GM04503 (cell line): Measurements from ENCODE around the gene SLC8B1.

Source experiments
- DNase-seq: peaks from one replicate; pipeline ENCODE4 v3.0.0-alpha.2; 2012; ENCODE audit warnings: low read depth

SLC8B1 gene

DNA sequence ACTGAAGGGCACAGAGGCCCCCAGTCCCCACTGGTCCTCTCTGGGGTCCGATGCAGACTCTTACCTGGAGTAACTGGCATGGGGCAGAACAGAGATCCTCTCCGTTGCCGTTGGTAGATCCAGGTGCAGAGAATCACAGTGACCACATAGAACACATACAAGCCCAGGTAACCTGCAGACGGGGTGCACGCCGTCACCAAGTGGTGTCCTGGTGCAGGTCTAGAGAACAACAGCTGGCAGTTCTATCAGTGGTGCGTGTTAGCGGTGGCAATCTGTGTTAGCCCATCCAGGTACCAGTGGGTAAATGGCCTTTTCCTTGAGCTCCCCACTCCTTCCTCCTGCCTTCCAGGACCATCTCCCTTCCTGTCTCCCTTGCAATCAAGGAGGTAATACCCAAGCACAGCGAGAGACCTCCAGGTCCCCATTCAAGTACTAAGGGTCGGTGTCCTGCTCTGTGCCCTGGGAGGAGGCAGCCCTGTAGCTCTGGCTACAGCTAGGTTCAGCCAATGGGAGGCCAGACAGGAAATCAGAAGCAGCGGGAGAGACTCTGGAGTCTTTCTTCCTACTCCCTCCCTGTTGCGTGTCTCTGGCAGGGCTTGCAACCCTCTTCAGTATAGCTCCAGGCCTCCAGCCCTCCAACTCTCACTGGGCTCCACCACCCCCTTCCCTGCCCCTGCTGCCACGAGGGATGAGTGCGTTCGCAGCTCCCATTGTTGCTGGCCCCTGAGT, 15.8 kb downstream of the SLC8B1 start:
- DNase-seq, result no peak

DNA sequence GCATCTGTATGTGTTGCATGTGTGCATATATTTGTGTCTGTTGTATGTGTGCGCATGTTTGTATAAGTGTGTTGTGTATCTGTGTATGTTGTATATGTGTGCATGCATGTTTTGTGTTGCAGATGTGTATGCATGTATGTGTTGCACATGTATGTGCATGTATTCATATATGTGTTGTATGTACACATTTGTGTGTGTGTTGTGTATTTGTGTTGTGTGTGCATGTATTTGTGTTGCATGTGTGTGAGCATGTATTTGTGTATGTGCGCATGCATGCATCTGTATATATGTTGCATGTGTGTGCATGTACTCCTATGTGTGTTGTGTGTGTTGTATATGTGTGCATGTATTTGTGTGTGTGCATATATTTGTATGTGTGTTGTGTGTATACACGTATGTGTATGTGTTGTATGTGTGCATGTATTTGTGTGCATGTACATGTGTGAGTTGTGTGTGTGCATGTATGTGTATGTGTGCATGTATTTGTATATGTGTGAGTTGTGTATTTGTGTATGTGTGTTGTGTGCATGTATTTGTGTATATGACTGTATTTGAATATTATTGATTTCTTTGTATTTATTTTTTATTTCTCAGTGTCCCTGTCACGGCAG, 16.8 kb downstream of the SLC8B1 start:
- DNase-seq, result no peak

DNA sequence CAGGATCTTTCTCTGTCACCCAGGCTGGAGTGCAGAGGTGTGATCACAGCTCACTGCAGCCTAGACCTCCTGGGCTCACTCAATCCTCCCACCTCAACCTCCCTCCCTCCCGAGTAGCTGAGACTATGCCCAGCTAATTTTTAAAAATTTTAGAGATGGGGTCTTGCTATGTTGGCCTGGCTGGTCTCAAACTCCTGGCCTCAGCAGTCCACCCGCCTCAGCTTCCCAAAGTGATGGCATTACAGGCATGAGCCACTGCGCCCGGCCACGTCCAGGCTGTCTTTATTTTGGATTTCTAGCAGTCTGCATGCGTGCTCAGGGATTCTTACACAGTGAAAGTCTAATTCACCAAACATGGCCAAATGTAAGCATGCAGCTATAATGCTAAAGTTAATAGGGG, 17.8 kb downstream of the SLC8B1 start:
- no peak for DNase-seq

DNA sequence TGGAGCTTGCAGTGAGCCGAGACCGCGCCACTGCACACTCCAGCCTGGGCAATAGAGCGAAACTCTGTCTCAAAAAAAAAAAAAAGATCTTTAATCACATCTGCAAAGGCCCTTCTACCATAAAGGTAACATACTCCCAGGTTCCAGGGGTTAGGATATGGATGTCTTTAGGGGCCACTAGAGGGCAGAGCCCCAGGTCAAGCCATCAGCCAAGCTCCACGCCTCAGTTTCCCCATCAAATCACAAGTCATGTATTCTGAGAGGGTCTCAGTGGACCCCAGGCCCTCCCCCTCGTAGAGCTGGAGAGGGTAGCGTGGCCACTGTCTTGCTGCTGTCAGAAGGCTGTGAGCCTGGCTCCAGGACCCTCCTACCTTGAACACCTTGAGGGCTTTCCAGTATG, 18.8 kb downstream of the SLC8B1 start:
- DNase-seq, result no peak

DNA sequence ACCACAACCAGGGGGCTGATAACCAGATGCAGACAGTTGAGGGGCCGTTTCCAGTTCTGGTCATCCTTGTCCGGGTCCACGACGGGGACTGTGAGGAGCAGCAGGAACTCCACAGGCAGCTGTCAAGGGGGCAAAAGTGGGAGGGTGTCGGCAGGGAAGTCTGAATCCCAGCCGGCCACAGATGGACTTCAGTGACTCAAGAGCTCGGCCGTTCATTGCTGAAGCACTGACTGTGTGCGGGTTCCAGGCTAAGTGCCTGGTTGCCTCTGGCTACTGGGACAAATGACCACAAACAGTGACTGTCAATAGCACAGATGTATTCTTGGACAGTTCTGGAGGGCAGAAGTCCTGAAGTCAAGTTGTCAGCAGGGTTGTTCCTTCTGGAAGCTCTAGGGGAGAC, 19.6 kb downstream of the SLC8B1 start:
- DNase-seq, result no peak

DNA sequence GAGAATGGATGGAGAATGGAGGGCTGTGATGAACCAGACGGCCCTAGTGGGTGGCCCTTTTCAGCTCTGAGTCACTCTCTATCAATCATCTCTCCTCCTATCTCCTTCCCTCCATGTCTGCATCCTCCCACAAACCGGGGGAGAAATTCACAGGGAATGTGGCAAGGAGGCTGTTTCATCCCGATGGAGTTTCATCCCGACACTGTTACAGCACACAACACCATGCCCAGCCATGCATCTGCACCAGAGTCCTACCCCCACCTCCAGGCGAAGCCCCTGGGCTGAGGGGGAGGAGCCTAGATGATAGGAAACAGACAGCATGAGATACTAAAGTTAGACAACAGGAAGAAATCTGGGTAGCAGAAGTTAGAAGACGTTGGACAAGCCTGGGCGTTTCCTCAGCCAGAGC, 20.8 kb downstream of the SLC8B1 start:
- no peak for DNase-seq

DNA sequence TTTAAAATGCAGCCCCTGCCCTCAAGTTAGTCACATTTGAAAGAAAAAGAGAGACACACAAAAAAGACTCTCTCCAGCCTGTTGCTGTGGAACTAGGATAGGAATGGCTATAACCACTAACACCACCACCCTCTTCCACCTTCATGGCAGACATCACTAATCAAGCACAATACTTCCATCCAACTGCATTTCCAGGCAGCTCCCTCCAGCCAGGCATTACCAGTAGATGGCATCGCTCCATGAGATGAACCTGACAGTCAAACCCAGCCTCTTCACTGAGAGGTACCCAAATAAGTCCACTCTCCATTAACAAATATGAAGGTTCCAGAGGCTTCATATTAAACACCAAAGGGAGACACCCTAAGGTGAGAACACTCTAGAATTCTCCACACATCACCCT, 24.4 kb downstream of the SLC8B1 start:
- no peak for DNase-seq

DNA sequence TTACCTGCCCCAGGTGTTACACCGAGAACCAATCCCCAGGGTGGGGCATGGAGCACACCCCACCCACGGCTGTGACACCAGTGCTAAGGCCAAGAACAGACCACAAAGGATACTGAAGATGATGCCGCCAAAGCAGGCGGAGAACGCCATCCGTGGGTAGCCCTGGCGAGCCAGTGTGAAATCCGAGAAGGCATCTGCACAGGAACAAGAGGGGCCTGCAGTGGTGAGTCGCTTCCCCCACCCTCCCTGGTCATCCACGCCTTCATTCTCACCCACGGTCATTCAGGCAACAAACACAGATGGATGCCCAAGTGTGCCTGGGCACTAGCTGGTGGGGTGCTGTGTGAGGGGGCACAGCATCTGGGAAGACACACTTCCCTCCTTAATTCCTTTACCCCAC, 28.5 kb downstream of the SLC8B1 start:
- DNase-seq, result no peak

DNA sequence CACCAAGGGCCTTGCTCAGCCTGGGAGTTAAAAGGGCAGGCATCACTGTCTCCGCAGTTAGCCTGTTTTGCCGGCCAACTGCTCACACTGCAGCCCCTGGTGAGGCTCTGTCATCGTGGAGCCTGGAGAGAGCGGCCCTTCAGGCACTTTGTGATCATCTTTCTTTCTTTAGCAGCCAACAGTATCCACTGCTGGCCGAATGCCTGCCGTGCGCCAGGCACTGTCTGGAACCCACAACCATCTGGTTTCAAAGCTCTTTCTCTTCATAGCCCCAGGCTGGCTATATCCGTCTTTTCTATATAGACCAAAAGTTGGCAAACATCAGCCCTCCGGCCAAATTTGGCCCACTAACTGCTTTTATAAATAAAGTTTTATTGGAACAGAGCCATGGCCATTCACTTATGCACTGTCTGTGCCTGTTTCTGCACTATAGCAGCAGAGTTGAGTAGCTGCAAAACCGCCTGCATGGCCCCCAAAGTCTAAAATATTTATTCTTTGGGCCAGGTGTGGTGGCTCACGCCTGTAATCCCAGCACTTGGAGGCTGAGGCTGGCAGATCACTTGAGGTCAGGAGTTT, 29.5 kb downstream of the SLC8B1 start:
- no peak for DNase-seq

DNA sequence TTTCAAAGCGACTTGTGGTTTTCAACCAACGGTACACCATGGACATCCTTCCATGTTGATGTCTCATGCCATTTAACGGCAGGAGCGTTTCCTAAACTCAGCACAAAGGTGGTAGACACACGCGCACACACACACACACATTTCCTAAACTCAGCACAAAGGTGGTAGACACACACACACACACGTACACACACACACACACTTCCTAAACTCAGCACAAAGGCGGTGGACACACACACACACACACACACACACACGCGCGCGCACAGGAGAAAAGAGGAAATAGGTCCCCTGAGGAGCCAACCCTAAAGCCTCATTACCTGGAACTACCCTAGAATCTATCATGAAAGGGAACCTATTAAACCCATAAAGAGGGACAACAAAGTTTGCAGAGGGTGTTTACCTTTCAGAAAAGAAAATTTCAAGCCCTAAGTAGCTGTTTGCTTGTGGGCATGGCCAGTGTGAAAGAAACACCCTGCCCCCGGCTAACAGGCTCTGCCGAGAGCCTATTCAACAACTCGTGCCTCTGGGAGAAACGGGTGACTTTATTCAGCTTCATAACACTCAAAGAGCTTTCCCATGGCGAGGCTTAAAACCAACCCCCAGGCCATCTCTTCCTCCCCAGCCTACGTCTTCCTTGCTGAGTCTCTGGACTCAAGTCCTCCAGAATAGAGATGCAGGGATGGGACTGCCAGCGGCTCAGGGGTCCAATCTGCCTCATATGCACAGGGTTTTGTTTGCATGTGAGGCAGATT, 31.8 kb downstream of the SLC8B1 start:
- no peak for DNase-seq

DNA sequence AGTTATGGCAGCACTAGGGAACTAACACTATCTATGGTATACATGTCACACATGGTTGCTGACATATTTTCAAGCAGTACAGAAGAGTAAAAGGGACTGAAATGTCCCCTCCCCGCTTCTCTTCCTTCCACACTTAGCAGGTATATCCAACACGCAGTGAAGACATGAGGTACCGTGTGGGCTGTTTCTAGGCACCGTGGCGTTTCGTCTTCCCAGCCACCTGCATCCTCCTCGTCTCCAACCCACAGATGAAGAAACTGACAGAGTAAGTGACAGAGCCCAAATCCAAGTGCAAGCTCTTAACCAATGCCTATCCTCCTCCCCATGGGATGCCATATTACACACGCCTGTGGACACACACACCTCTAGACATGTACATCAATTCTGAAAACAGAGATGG, 32.4 kb downstream of the SLC8B1 start:
- DNase-seq, result no peak

DNA sequence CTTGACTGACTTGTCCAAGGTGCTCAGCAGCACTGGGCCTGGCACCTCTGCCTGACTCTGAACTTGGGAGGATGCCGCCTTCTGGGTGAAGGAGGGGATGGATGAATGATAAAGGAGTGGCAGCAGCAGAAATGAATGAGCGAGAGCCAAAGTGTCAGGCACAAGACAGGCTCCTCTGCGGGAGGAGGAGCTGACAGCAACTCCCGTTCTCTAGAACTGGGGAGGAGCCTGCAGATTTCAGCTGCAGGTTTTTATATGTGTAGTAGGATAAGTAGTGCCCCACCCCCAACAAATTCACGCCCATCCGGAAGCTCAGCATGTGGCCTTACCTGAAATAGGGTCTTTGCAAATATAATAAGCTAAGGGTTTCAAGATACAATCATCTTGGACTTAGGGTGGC, 33.1 kb downstream of the SLC8B1 start:
- no peak for DNase-seq

DNA sequence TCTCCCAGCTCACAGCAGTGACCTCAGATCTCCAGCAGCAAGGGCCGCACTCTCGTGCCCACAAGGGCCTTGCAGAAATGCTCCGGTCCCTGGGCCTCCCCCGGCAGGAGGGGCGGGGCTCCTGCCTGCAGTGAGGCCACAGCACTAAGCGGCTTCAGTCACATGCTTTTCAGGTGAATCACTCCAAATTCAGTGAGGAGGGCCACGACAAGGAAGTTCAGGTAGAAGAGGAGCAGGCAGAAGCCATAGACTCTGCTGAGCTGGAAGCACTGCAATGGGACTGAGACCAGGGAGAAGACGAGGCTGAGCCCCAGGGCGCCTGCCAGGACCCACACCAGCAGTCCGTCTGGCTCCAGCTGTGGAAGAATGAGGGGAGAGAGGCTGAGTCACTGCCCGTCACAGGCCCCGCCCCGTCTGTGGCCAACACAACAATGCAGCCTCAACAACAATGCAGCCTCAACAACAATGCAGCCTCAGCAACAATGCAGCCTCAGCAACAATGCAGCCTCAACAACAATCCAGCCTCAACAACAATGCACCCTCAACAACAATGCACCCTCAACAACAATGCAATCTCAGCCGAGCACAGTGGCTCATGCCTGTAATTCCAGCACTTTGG, 35.2 kb downstream of the SLC8B1 start:
- peak; percentile 46 for DNase-seq

DNA sequence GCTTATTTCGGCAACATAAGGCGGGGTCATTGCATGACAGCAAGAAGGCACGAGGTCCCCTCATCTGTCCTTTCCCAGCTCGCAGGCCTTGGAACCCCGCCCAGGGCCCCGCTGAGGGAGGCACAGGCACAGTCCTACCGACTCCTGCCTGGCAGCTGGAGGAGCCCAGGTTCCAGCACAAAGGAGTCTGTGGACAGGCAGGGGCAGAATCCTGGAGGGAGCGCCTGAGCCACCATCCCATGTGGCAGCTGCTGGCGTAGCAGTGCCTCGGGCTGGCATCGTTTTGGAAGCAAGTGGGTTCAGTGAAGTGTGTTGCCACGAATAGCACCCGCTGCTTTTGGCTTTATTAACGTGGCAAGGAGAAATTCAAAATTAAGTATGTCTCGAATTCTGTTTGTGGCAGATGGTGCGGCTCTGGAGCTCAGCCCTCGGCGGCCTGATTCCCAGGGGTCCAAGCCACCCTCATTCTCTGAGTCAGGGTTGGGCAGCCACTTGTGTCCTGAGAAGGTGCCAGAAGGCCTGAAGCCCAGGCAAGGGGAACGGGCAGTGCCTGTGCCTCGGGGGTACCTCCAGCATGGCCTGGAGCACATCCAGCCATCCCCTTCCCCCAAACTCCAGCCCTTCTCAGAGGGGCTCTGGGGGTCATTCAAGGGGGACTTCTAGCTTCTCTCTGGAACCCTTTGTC, 35.9 kb downstream of the SLC8B1 start:
- no peak for DNase-seq

DNA sequence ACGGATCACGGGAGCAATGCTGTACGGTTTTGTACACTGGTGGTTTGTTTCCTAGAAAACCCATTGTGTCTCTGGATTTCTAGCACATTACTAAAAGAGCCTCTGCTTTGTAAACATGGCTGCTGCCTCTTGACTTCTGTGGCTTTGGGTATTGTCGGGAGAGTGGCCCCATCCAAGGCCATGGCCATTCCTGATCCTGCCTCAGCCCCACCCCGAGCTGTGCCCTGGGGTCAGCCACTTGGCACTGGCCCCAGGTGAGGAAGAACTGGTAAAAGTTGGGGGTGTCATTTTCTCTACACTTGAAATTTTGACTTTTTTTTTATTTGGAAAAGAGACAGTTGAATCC, 36.5 kb downstream of the SLC8B1 start:
- no peak for DNase-seq

DNA sequence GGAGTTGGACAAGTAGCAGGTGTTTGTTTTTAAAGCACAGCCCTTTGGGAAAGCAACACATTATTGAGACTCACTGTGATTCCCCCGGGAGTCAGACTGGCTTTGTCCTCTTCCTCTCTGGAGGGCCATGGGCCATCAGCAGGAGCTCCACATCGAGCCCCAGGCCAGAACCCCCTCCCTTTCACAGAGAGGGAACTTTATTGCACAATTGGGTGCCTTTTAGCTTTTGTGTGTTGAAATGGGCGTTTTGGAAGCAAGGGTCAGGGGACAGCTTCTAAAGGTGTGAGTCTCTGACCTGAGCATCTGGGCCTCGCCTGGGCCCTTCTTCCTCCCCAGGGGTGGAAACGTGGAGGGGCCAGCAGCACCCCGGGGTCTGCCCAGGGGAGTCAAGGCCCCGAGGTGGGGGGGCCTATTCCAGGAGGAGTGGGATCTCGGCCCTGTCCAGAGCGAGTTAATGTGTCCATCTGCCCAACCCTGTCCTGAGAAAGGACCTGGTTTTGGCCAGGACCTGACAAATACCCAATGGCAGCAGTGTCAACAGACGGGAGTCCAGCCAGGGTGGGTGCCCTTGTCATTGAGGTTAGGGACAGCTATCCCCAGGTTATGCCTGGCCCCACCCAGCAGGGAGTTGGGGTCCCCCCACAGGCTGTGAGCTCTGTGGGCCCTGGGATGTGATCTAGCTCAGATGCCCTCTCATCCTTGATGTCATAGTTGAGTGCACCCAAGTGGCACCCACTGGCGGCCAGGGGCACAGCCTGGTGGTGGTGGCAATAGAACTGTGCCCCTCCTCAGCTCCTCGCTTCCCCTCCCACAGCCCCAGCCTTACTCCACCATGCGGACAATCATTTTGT, 37.1 kb downstream of the SLC8B1 start:
- no peak for DNase-seq

DNA sequence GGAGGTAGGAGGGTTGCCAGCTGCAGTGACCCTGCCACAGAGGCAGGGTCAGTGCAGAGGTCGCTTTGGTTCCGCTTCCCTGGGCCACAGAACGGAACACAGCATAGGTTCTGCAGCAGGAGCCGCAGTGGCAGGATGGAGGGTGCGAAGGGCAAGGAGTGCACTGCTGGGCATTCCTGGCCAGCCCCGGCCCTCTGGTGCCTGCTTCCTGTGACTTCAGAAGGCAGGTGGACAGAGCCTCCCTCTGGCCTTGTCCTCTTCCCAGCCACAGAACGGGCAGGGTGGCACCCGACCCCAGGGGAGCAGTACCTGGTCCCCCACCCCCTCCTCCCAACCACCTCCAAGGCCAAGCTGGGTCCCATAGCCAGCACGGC, 37.7 kb downstream of the SLC8B1 start:
- no peak for DNase-seq

DNA sequence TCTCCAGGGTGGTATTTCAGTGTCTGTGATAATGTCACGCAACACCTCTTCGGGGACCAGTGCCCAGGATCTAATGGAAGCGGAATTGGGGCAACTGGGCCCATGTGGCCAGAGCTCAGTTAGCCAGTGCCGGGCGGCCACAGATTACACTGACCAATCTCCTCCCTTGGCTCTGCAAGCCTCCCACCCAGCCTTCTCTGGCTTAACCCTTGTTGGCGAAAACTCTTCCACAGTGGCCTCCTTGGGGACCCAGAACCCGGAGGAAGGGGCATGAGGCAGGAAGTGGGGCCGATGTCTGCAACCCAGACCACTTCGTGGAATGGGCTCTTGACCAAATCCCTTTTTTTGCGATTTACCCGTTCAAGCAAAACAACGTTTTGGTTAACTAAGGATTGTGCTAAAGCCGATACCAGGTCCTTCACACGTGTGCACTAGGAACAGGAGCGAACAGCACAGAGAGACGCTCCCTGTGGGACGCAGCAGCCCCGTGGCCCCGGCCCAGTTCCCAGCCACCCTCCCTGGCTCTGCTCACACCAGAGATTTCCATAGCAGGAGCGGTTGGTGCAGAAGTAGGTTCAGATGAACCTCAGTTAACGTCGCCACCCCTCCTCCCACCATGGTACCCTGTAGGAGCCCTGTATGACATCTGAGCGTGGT, 38.2 kb downstream of the SLC8B1 start:
- DNase-seq, result no peak

DNA sequence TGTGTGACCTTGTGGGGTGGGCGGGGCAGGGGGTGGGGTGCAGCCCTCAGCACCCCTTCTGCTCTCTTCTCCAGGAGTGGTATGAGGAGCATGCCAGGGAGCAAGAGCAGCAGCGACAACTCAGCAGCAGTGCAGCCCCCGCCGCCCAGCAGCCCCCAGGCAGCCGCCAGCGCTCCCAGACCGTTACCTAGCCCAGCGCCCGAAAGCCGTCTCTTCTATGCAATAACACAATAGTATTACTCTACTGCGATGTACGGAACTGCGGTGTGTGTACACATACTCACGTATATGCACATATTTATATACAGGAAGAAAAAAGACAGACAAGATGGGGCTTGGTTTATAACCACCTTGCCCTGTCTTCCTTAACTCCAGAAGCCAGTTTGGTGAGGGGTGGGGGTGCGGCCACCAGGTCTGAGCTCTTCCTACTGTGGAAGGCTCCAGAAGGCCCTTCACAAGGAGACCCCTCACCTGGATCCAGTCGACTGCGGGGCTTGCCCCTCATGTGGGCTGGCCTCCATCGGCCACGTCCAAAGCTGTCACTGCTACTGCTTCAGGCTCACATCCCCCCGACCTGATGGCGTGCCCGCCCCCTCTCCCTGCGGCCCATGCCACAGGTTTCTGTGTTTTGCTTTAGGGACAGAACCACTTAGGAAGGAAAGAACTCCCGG, 38.9 kb downstream of the SLC8B1 start:
- DNase-seq, result no peak

DNA sequence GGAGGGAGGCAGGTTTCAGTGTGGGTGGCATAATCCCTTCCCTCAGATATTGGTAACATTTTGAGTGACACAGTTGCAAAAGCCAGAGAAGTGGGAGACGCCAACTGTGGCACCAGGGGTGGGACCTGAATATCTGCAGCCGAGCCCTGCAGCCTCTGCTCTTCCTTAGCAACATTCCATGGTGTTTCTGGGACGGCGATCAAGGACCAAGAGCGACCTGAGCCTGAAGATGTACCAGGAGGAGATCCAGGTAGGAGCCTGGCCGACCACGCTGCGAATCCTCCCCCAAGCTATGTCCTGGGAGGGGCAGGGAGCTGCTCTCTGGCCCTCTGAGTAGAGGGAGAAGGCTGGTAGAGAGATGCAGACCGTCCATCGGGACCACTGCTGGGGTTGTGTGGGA, 41.8 kb downstream of the SLC8B1 start:
- DNase-seq, result no peak
